Measurements from ENCODE around the gene GRIN1.

GRCh38 chr9:137110147-137110910, 28.6 kb upstream of the GRIN1 start:
- TF ChIP-seq CTCF (IDR thresholded peaks at IDR 0.05), result no peak
- no peak for TF ChIP-seq EP300 (IDR thresholded peaks at IDR 0.05)
- no peak for TF ChIP-seq POLR2AphosphoS5 (IDR thresholded peaks at IDR 0.05)
- TF ChIP-seq POLR2A (IDR thresholded peaks at IDR 0.05), result no peak
